WTC11 (cell line): ENCODE measurements around the gene CACNA1D. TPM values are rescaled to one million over a fixed set of nuclear protein-coding genes. Genes with fewer than 3 reads are reported as not detected.

Source experiments
- ATAC-seq: fragments of 200-7000 bp; cut with Tn5 transposase; 2 replicates; pipeline ENCODE4 v1.10.0; 2021; ENCODE audit warnings: mild to moderate bottlenecking, moderate library complexity
- CTCF ChIA-PET: fragments of 300-600 bp; sonication (Branson Sonifier 250); formaldehyde crosslinking; loops from one replicate; lab custom pipeline; 2021; ENCODE audit warnings: antibody characterized with exemption; lab: Charles Lee
- POLR2A ChIA-PET: fragments of 350-600 bp; sonication (Branson Sonifier 250); formaldehyde crosslinking; loops from one replicate; lab custom pipeline; 2021; ENCODE audit warnings: antibody characterized with exemption; lab: Charles Lee
- DNase-seq: peaks from one replicate; pipeline ENCODE4 v3.0.0; 2021; ENCODE audit warnings: low spot score
- H3K27ac Mint-ChIP-seq: 2 replicates; pipeline ENCODE4 v1.8.0; 2021; ENCODE audit warnings: mixed read lengths
- H3K27me3 Mint-ChIP-seq: 2 replicates; pipeline ENCODE4 v1.8.0; 2021; ENCODE audit warnings: low read depth, mild to moderate bottlenecking, moderate library complexity, mixed read lengths
- H3K36me3 Mint-ChIP-seq: 2 replicates; pipeline ENCODE4 v1.8.0; 2021; ENCODE audit warnings: mixed read lengths
- H3K4me1 Mint-ChIP-seq: 2 replicates; pipeline ENCODE4 v1.8.0; 2022; ENCODE audit warnings: mixed read lengths
- H3K4me3 Mint-ChIP-seq: 2 replicates; pipeline ENCODE4 v1.8.0; 2021; ENCODE audit warnings: mild to moderate bottlenecking, moderate library complexity, mixed read lengths
- H3K9me3 Mint-ChIP-seq: 2 replicates; pipeline ENCODE4 v1.8.0; 2021; ENCODE audit warnings: mixed read lengths
- FOXK1 ChIP-seq: sonication (generic); formaldehyde crosslinking; IDR thresholded peaks from 2 replicates; pipeline ENCODE4 v1.8.0; 2022; ENCODE audit warnings: mild to moderate bottlenecking, moderate library complexity, missing genetic modification reagents
- JAZF1 ChIP-seq: fragments of 250-450 bp; sonication (Bioruptor Pico); IDR thresholded peaks from 2 replicates; pipeline ENCODE4 v1.9.0; 2021; ENCODE audit warnings: moderate library complexity, mild to moderate bottlenecking, inconsistent platforms
- NFE2L1 ChIP-seq: sonication (generic); formaldehyde crosslinking; IDR thresholded peaks from 2 replicates; pipeline ENCODE4 v1.8.1; 2023; ENCODE audit warnings: missing genetic modification reagents
- NR3C1 ChIP-seq: sonication (generic); formaldehyde crosslinking; conservative IDR thresholded peaks from 2 replicates; pipeline ENCODE4 v1.8.1; 2023; ENCODE audit warnings: low read depth, mild to moderate bottlenecking, missing genetic modification reagents
- SMAD3 ChIP-seq: sonication (generic); formaldehyde crosslinking; IDR thresholded peaks from 2 replicates; pipeline ENCODE4 v1.8.0; 2022; ENCODE audit warnings: missing genetic modification reagents, mild to moderate bottlenecking, borderline replicate concordance
- SMAD4 ChIP-seq: sonication (generic); formaldehyde crosslinking; IDR thresholded peaks from 2 replicates; pipeline ENCODE4 v1.8.0; 2022; ENCODE audit warnings: mild to moderate bottlenecking, missing genetic modification reagents
- SP1 ChIP-seq: sonication (generic); formaldehyde crosslinking; conservative IDR thresholded peaks from 2 replicates; pipeline ENCODE4 v1.8.1; 2022; ENCODE audit warnings: missing genetic modification reagents
- TEAD1 ChIP-seq: sonication (generic); formaldehyde crosslinking; IDR thresholded peaks from 2 replicates; pipeline ENCODE4 v1.8.0; 2022; ENCODE audit warnings: mild to moderate bottlenecking, missing genetic modification reagents
- TEAD4 ChIP-seq: sonication (generic); formaldehyde crosslinking; IDR thresholded peaks from 2 replicates; pipeline ENCODE4 v1.8.0; 2022; ENCODE audit warnings: mild to moderate bottlenecking, missing genetic modification reagents
- ZNF416 ChIP-seq: fragments of 250-450 bp; sonication (Bioruptor Pico); IDR thresholded peaks from 2 replicates; pipeline ENCODE4 v1.9.0; 2021; ENCODE audit warnings: mild to moderate bottlenecking, inconsistent platforms
- total RNA-seq: library from RNA; stranded (reverse); gene quantifications from 3 replicates; pipeline ENCODE4 v1.2.3, GENCODE V29; 2021
- TF ChIP-seq, protein P1 (sequence below): sonication (generic); formaldehyde crosslinking; IDR thresholded peaks from 2 replicates; pipeline ENCODE4 v1.8.1; 2022; ENCODE audit warnings: low read depth, missing genetic modification reagents, borderline replicate concordance
- TF ChIP-seq, protein P2 (sequence below): sonication (generic); formaldehyde crosslinking; IDR thresholded peaks from 2 replicates; pipeline ENCODE4 v1.8.0; 2022; ENCODE audit warnings: mild to moderate bottlenecking, missing genetic modification reagents
- TF ChIP-seq, protein P3 (sequence below): sonication (generic); formaldehyde crosslinking; IDR thresholded peaks from 2 replicates; pipeline ENCODE4 v1.8.1; 2022; ENCODE audit warnings: mild to moderate bottlenecking, missing genetic modification reagents, moderate library complexity, borderline replicate concordance
- TF ChIP-seq, protein P4 (sequence below): sonication (generic); formaldehyde crosslinking; IDR thresholded peaks from 2 replicates; pipeline ENCODE4 v1.8.0; 2022; ENCODE audit warnings: mild to moderate bottlenecking, missing genetic modification reagents
- TF ChIP-seq, protein P5 (sequence below): sonication (generic); formaldehyde crosslinking; IDR thresholded peaks from 2 replicates; pipeline ENCODE4 v1.8.0; 2023; ENCODE audit warnings: mild to moderate bottlenecking, missing genetic modification reagents
- TF ChIP-seq, protein P6 (sequence below): sonication (generic); formaldehyde crosslinking; IDR thresholded peaks from 2 replicates; pipeline ENCODE4 v1.8.0; 2023; ENCODE audit warnings: missing genetic modification reagents, mild to moderate bottlenecking, borderline replicate concordance
- TF ChIP-seq, protein P7 (sequence below): sonication (generic); formaldehyde crosslinking; IDR thresholded peaks from 2 replicates; pipeline ENCODE4 v1.8.1; 2023; ENCODE audit warnings: mild to moderate bottlenecking, moderate library complexity, missing genetic modification reagents

CACNA1D gene
- total RNA-seq, 1 experiment from 2014 or later: 2.3 TPM

DNA sequence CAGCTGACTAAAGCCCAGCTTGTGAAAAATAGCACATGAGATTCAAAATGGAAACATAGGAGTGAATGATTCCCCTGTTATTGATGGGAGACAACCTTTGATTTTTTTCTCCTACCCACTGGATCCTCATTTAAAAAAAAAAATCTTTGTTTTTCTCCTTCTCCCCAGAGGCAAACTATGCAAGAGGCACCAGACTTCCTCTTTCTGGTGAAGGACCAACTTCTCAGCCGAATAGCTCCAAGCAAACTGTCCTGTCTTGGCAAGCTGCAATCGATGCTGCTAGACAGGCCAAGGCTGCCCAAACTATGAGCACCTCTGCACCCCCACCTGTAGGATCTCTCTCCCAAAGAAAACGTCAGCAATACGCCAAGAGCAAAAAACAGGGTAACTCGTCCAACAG is 2.6 kb downstream of the CACNA1D start (continued):
- TF ChIP-seq, protein P1, sequence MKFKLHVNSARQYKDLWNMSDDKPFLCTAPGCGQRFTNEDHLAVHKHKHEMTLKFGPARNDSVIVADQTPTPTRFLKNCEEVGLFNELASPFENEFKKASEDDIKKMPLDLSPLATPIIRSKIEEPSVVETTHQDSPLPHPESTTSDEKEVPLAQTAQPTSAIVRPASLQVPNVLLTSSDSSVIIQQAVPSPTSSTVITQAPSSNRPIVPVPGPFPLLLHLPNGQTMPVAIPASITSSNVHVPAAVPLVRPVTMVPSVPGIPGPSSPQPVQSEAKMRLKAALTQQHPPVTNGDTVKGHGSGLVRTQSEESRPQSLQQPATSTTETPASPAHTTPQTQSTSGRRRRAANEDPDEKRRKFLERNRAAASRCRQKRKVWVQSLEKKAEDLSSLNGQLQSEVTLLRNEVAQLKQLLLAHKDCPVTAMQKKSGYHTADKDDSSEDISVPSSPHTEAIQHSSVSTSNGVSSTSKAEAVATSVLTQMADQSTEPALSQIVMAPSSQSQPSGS: no peak
- no peak for TF ChIP-seq NR3C1 (CRISPR knock-in tag)
- TF ChIP-seq, protein P2, sequence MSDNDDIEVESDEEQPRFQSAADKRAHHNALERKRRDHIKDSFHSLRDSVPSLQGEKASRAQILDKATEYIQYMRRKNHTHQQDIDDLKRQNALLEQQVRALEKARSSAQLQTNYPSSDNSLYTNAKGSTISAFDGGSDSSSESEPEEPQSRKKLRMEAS (CRISPR knock-in tag): no peak

DNA sequence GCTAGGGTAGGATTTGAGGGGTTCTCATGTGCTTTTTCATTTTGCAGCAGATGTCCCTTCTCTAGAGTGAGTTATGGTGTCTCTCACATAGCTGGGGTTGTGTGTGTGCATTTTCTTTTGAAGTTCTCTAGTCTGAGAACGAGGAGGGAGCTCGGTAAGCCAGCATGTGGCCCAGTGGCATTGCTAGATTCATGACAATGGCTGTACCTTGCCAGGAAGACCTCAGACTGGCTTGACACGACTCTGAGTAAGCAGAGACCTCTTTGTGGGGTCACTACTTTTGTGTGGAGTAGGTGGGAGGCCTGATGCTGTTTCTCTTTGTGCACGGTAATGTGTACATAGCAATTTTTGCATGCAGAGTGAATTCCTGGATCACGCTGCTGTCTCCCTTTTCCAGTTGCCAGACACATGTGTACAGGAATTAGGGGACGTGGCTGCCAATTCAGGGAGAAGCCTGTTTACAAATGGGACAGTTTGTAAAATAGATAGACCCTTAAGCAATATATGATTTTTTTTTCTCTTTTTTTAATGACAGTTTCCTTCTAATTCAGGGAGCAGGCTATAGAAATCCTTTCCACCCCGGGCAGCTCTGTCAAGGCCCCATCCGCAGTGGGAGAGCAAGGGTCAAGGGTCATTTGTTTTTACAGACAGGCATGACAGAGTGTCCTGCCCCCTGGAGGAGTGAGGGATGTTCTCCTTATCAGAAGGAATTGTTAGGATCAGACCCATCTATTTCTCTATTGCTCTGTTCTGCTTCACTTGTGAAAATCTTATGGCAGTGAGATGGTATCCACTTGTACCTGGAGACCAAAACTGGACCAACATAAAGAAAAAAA is 4.6 kb downstream of the CACNA1D start:
- Mint-ChIP-seq H3K36me3 (no peaks in the 10 kb centered on the region), H3K9me3 (no peaks in the 10 kb centered on the region), H3K4me1 (peaks cover 26% of the 10 kb centered on the region), H3K4me3 (no peak overlapping the region), H3K27me3 (peaks cover 38% of the 10 kb centered on the region), H3K27ac (no peak overlapping the region)
- no peak for TF ChIP-seq TEAD1
- no peak for TF ChIP-seq JAZF1 (CRISPR knock-in tag)
- no peak for TF ChIP-seq FOXK1 (CRISPR knock-in tag)
- TF ChIP-seq, protein P3, sequence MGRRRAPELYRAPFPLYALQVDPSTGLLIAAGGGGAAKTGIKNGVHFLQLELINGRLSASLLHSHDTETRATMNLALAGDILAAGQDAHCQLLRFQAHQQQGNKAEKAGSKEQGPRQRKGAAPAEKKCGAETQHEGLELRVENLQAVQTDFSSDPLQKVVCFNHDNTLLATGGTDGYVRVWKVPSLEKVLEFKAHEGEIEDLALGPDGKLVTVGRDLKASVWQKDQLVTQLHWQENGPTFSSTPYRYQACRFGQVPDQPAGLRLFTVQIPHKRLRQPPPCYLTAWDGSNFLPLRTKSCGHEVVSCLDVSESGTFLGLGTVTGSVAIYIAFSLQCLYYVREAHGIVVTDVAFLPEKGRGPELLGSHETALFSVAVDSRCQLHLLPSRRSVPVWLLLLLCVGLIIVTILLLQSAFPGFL (CRISPR knock-in tag): no peak
- no peak for TF ChIP-seq ZNF416 (CRISPR knock-in tag)
- TF ChIP-seq SP1 (CRISPR knock-in tag): no peak
- no peak for TF ChIP-seq SMAD4
- TF ChIP-seq, protein P4, sequence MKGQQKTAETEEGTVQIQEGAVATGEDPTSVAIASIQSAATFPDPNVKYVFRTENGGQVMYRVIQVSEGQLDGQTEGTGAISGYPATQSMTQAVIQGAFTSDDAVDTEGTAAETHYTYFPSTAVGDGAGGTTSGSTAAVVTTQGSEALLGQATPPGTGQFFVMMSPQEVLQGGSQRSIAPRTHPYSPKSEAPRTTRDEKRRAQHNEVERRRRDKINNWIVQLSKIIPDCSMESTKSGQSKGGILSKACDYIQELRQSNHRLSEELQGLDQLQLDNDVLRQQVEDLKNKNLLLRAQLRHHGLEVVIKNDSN (CRISPR knock-in tag): no peak
- DNase-seq (no peak), ATAC-seq (peak; percentile 44; the same call in 1 of the 2 replicates)
- CTCF ChIA-PET: interaction anchor here (0.6 to 1.2 kb wide), 5 partner anchors 9 to 124 kb away, joined by 3 to 5 read pairs (median 3); no protein-coding TSS in a partner anchor
- POLR2A ChIA-PET: no interaction called here

DNA sequence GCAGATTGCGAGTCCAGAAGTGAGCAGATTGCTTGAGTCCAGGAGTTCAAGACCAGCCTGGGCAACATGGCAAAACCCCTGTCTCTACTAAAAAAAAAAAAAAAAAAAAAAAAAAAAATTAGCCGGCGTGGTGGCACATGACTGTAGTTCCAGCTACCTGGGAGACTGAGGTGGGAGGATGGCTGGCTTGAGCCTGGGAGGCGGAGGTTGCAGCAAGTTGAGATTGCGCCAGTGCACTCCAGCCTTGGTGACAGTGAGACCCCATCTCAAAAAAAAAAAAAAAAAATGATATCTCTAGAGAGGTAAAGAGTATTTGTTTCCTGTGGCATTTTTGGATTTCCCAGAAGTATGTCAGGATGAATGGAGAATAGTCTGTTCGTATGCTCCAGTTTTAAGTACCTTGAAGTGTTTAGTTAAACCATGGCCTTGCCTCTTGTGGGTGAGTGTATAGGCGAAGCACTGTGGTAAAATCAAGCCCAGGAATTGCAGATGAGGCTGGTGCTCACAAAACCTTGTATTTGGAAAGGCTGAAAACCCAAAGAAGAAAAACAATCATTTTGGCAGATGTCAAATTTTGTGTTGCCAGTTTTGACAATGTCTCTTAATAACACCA is 5.9 kb downstream of the CACNA1D start:
- no peak overlapping the region for H3K4me3 Mint-ChIP-seq
- H3K9me3 Mint-ChIP-seq: no peaks in the 10 kb centered on the region
- no peaks in the 10 kb centered on the region for H3K36me3 Mint-ChIP-seq
- ChIA-PET CTCF (interaction anchor here (0.6 to 0.7 kb wide), 4 partner anchors 30 to 345 kb away, joined by 3 to 4 read pairs (median 3); no protein-coding TSS in a partner anchor), POLR2A (no interaction called here)
- H3K27ac Mint-ChIP-seq: no peak overlapping the region
- ATAC-seq (no peak), DNase-seq (no peak)
- peaks cover 33% of the 10 kb centered on the region for H3K27me3 Mint-ChIP-seq
- H3K4me1 Mint-ChIP-seq: peaks cover 28% of the 10 kb centered on the region
- TF ChIP-seq TEAD4: no peak
- TF ChIP-seq, protein P5, sequence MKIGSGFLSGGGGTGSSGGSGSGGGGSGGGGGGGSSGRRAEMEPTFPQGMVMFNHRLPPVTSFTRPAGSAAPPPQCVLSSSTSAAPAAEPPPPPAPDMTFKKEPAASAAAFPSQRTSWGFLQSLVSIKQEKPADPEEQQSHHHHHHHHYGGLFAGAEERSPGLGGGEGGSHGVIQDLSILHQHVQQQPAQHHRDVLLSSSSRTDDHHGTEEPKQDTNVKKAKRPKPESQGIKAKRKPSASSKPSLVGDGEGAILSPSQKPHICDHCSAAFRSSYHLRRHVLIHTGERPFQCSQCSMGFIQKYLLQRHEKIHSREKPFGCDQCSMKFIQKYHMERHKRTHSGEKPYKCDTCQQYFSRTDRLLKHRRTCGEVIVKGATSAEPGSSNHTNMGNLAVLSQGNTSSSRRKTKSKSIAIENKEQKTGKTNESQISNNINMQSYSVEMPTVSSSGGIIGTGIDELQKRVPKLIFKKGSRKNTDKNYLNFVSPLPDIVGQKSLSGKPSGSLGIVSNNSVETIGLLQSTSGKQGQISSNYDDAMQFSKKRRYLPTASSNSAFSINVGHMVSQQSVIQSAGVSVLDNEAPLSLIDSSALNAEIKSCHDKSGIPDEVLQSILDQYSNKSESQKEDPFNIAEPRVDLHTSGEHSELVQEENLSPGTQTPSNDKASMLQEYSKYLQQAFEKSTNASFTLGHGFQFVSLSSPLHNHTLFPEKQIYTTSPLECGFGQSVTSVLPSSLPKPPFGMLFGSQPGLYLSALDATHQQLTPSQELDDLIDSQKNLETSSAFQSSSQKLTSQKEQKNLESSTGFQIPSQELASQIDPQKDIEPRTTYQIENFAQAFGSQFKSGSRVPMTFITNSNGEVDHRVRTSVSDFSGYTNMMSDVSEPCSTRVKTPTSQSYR (CRISPR knock-in tag): no peak
- no peak for TF ChIP-seq NFE2L1 (CRISPR knock-in tag)
- TF ChIP-seq SMAD3 (CRISPR knock-in tag): no peak
- no peak for TF ChIP-seq FOXK1 (CRISPR knock-in tag)
- TF ChIP-seq, protein P6, sequence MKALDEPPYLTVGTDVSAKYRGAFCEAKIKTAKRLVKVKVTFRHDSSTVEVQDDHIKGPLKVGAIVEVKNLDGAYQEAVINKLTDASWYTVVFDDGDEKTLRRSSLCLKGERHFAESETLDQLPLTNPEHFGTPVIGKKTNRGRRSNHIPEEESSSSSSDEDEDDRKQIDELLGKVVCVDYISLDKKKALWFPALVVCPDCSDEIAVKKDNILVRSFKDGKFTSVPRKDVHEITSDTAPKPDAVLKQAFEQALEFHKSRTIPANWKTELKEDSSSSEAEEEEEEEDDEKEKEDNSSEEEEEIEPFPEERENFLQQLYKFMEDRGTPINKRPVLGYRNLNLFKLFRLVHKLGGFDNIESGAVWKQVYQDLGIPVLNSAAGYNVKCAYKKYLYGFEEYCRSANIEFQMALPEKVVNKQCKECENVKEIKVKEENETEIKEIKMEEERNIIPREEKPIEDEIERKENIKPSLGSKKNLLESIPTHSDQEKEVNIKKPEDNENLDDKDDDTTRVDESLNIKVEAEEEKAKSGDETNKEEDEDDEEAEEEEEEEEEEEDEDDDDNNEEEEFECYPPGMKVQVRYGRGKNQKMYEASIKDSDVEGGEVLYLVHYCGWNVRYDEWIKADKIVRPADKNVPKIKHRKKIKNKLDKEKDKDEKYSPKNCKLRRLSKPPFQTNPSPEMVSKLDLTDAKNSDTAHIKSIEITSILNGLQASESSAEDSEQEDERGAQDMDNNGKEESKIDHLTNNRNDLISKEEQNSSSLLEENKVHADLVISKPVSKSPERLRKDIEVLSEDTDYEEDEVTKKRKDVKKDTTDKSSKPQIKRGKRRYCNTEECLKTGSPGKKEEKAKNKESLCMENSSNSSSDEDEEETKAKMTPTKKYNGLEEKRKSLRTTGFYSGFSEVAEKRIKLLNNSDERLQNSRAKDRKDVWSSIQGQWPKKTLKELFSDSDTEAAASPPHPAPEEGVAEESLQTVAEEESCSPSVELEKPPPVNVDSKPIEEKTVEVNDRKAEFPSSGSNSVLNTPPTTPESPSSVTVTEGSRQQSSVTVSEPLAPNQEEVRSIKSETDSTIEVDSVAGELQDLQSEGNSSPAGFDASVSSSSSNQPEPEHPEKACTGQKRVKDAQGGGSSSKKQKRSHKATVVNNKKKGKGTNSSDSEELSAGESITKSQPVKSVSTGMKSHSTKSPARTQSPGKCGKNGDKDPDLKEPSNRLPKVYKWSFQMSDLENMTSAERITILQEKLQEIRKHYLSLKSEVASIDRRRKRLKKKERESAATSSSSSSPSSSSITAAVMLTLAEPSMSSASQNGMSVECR (CRISPR knock-in tag): no peak
- TF ChIP-seq, protein P7, sequence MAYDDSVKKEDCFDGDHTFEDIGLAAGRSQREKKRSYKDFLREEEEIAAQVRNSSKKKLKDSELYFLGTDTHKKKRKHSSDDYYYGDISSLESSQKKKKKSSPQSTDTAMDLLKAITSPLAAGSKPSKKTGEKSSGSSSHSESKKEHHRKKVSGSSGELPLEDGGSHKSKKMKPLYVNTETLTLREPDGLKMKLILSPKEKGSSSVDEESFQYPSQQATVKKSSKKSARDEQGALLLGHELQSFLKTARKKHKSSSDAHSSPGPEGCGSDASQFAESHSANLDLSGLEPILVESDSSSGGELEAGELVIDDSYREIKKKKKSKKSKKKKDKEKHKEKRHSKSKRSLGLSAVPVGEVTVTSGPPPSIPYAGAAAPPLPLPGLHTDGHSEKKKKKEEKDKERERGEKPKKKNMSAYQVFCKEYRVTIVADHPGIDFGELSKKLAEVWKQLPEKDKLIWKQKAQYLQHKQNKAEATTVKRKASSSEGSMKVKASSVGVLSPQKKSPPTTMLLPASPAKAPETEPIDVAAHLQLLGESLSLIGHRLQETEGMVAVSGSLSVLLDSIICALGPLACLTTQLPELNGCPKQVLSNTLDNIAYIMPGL (CRISPR knock-in tag): no peak
- TF ChIP-seq, protein P4 (CRISPR knock-in tag): no peak
